ENCODE data around the gene NSUN3.
A peak's percentile ranks its signal among the peaks of the same experiment; 100 is the strongest.

The NSUN3 gene

DNA sequence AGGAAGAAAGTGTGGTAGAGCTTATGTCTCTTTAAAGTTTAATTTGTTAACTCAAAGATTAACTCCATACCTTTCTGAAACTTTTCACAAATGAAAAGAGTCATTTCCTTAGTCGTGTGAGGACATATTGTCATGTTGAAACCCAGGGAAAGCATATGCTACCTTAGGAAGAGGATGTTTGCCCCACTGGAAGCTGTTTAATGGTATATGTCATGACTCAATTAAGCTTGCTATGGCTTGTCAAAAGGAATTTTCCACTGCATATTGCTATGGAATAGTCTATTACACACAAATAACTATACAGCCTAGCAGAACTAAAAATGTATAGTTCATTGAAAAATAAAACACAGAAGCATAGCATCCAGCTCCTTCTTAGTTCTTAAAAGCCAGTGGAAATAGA, 69.9 kb downstream of the NSUN3 start:
- DNase-seq: no peak

DNA sequence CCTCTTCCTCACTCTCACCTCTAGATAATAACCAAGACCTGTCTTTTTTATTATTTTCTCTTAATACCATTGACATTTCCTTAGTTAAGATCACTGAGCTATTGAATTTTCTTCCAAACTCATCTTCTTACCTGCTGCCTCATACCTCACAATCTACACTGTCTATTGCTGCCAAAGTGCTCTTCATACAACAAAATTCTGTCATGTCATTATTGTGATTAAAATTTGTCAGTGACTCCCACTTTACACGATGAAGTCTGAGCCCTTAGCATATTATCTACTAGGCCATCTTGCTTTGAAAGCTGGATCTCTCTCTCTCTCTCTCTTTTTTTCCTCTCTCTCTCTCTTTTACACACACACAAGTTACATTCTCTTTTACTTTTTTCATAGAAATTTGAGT, 73.3 kb downstream of the NSUN3 start:
- no peak for DNase-seq

DNA sequence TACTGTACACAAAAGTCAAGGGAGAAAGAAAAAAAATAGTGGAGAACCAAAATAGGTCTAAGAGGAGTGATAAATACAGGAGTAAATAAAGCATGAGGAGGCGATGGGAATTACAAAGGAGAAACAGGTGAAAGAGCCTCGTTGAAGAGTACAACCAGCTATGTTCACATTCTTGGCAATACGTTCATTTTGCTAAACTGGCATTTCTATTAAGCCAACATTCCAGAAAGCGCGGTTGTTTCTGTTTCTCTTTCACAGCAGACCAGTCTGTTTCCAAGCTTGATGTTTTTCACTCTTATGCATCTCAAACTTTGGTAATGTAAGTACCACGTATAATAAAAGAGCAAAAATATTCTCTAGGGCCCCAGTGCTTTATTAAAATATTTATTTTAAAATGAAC, 74.5 kb downstream of the NSUN3 start:
- DNase-seq: no peak

DNA sequence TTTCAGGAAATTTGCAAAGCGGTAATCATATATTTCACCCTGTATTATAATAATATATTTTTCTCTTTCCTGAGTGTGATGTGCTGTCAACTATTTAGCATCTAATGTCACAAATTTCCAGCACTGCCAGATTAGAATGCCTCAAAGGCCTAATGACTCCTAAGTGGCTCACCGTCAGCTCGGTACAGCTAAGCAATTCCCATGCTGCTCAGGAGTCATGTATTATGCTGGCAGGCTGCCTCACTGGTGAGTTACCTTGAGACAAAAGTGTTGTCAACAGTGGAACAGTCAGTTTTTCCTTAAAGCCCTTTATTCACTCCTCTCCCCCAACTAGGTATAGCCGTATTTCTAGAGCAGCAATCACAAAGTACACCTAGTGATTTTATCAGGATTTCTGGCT, 83.6 kb downstream of the NSUN3 start:
- DNase-seq: no peak

DNA sequence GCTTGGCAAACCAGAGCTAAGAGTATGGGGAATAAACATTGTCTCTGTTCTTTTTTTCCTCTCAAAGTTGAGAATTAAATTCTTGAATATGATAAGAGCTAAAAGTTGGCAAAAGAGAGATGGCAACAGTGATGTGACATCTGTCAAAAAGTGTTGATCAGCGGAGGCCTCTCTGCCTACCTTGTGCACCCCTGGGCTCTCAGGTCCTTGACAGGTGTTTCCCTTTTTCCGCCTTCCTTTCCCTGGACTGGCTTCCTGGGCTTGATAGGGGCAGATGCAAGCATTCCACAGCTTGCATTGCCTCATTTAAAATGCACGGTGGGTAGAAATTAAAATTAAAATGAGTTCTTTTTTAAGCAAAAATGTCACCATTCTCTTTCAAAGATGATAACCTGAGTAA, 84.2 kb downstream of the NSUN3 start:
- DNase-seq: no peak

DNA sequence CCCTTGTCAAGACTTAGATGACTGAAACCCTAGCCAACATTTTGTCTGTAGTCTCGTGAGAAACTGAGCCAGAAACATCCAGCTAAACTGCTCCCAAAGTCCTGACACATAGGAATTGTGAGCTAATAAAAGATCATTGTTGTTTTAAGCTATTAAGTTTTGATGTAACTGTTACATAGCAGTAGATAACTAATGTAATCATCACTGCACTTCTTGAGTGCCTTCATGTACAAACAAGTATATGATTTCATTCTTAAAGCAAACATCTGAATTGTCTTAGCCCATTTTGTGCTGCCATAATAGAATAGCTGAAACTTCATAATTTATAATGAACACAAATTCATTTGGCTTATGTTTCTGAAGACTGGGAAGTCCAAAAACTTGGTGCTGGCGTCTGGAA, 87.3 kb downstream of the NSUN3 start:
- no peak for DNase-seq

DNA sequence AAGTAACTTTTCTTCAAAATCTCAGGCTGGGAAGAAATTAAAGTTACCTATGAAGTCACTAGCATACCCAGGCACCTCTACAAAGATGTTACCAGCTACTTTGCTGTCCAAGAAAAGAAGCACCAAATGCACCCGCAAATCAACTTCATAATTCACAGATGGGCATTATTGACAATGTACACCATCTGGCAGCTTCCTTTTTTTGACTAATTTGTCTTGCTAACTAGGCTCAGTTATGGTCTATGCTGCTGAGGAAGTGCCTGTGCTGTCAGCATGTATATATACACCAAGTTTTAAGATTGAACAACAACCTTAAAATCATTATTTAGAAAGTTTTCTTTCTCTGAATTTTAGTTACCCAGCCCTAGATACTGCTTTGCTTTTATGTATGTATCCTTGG, 93.8 kb downstream of the NSUN3 start:
- peak; percentile 24 for DNase-seq

DNA sequence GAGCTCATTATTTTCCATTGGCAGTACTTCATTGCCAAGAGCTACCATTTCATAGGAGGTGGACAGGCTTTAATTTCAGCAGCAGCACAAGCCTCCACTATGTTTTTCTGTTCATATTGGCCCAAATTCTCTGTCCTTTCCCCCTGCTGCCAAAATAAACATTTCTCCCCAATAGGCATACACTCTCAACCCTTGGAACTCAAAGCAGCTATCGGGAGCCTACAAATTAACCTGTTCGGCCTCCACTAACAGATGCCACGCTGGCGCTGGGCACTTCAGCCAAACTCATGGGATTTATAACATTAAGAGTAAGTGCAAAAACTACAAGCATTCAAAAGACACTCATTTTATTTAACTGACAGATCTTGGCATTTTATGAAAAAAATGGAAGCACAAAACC, 95.7 kb downstream of the NSUN3 start:
- no peak for DNase-seq

DNA sequence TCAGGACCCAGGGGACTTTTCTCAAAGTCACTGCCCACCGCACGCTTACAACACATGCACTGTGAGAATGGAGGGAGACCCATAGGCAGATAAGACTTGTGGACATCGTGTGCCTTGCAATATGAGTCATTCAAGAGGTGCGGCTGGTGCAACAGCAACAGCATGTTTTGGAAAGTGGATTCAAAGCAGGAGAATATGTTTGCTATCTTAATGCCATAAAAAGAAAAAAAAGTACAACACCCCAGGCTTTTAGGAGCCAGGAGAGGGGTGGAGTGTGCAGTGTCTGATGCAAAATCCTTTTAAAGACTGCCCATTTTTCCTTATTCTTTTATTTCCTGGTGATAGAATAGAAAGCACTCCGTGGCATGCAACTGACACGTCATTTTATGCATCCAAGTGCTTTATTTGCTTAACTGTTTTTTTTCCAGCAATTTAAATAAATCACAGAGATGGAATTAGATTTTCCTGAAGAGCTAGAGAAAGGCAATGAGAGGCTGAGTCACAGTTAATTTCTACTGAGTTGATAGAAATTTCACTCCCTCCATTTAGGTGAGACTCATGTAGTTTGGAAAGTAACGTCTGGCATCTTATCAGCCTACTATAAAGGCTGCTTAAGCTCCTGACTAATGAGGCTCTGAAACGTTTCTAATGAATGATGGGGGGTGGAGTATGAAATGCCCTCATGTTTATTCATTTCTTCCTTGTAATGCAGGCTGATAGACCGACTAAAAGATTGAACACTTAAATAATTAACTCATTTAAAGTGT, 96.4 kb downstream of the NSUN3 start:
- DNase-seq: no peak

DNA sequence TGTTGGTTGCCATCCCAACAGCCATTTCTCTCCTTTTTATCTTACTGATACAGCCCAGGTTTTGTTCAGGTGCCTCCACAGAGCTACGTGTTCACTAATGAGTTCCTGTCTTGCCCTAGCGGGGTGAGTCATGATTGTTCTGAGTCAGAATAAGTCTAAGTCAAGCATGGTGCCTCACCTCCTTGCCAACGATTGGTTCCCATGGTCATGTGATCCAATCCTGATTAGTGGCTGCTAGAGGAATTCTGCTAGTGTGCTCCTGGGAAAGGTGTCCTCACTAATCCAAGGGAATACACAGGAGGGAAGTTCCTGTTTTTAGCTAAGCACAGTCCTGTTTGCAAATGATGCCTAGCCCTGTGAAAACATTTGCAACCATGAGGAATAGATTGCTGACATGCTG, 99.8 kb downstream of the NSUN3 start:
- DNase-seq: no peak

DNA sequence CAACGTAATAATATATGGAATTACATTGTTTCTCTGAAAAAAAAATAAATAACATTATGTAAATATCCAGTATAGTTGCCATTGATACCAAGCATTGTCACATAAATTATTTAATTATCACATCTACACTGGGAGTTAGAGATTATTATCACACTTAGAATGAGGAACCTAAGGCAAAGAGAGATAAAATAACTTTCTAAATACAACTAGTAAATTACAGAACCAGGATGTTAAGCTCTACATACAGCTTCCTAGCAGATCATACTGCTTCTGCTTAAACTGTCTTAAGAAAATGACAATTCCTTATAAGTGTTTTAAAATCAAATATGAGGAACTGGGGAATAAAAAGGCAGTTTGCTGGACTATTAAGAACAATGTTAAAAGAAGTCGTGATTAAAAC, 104.5 kb downstream of the NSUN3 start:
- no peak for DNase-seq

DNA sequence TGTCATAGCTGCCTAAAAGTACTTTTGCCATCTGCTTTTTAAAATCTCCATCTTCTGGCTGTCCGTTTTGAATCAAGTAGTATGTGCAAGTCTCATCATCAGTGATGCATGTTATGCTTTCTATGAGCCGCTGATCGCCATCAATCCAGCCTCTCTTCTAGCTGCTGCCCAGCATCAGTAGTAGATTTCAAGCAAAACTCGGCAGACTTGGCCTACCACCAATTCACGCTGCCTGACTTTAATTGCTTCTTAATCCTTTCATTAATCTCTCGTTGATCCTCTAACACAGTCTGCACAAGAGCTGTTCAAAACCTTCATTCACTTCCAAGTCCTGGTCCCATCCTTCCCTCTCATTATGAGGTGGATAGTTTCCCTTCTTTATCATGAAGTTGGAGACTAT, 104.9 kb downstream of the NSUN3 start:
- no peak for DNase-seq

DNA sequence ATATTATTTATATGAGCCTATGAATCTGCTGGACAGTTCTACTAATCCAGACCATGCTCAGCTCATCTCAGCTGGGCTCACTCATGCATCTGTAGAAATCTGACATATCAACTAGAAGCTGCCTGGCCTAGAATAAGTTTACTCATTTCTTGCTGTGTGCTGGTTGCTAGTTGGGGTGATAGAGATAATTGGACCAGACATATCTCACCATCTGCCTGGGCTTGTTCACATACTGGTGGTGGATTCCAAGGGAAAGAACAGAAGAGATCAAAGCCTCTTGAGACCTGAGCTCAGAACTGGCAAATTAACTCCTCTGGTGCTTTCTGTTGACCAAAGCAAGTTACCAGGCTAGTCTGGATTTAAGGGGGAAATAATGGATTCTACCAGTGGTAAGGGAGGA, 109.1 kb downstream of the NSUN3 start:
- no peak for DNase-seq

DNA sequence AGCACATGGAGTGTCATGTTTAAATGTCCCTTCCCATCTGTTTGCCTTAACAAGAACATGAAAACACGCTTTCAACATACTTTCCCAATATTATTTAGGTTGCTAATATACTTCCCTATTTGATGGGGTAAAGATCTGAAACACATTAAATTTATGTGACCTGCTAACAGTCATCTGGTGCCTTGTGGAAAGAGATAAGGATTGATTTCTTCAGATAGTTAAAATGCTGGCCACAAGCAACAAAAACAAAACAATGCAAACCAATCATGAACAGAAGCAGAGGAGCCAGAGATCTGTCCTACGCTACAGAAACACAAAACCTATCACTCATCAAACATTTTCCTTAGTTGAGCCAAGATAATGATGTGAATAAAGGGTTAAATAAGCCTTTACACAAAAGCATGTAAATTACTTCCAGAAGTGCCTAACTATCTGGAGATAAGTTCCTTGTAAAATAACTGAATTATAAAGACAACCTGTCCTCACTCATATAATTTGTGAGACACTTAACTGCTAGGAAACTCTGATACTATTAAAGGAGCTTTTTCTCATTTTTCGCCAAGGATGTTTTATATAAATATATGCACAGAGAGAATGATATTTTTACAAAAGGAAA, 109.9 kb downstream of the NSUN3 start:
- DNase-seq: no peak

DNA sequence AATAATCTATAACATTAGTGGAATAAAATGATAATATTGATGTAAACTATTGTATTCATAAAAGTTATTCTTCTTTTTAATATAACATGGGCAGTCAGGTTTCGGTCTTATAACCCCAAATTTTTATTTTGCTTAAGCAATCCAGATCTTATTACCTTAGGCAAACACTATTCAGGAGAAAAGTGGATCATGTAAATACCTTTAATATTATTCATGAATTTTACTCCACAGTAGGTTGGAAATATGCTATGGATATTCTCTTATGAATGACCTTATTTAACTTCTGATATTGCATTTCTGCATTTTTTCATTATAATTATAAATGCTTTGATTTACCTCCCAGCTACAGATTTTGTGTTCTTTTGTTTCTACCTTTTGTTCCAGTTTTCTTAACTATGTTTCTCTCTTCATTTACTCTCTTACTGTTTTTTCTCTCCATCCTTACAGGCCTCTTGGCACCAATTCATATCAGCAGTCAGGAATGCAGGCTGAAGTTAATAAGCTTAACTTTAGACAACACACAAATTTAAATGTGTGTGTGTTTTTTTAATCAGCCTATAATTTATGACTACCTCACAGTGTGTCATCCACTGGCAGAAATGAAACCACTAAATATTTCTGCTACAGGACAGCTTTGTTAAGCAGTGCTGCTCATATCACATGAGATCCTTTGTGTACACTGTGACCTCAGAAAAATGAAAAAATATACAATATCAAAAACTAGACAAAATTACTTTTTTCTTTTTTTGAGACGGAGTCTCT, 111.0 kb downstream of the NSUN3 start:
- DNase-seq: no peak

DNA sequence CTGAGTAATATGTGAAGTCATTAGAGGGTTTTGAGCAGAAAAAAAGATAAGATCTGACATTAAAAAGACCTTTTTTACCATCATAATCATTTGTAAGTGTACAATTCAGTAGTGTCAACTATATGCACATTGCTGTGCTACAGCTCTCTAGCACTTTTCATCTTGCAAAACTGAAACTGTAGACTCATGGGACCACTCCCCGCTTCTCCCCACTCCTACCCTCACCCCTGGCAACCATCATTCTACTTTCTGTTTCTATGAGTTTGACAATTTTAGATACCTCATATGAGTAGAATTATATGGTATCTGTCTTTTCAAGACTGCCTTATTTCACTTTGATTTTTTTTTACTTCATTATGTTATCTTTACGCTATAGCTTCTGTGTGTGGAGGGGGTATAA, 112.8 kb downstream of the NSUN3 start:
- no peak for DNase-seq

DNA sequence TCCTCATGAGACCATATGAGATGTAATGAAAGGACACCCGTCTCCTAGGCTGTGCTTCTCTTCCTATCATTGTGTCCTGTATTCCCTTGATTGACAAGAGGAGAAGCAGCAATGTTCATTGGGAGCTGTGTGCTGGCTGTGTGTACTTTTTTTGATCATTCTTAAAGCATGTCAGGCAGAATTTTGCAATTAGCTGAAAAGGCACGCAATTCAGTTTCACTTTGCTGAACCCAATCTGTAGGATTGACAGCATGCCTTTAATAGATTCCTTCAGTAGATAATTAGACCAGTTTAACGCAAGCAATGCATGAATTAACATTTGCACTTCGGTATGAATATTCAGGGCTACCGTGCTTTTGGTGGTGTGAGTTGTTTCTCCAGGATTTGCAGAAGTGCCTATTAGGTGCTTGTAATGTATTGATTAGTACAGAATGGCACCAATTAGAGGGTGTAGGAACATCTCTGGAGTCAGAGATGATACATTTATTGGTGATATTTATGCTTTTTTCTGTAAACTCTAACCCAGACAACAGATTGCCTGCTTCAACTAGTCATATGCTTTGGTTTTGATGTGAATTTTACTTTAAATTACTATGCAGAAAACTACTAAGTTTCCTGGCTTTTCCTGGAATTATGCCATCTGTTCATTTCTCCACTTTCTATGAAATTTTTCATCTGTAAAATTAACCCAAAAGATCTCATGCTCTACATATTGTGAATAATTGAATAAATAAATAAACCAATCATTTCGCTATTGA, 114.3 kb downstream of the NSUN3 start:
- no peak for DNase-seq
